Skin epidermis (tissue), 12 donors: Measurements from ENCODE around the gene KCNH3.
"Not testable (repeated sequence)": the region's sequence is repeated elsewhere in the genome, so short reads cannot be mapped to it uniquely, and the experiment has no call there.

Experiments
- H3K27ac ChIP-seq, 21 experiments: fragments of 200-600 bp; sonication (generic) in 11 of 21; one replicate each; pipeline ENCODE4 v1.5.0; 2020; ENCODE audit warnings: mild to moderate bottlenecking in 3 of 21, inconsistent platforms in 2 of 21, moderate library complexity in 2 of 21
- H3K4me3 ChIP-seq, 7 experiments: fragments of 200-600 bp; sonication (generic) in 2 of 7; one replicate each; pipeline ENCODE4 v1.5.0; 2020; ENCODE audit warnings: inconsistent platforms in 2 of 7, mild to moderate bottlenecking in 2 of 7, moderate library complexity in 1 of 7

Gene KCNH3, protein sequence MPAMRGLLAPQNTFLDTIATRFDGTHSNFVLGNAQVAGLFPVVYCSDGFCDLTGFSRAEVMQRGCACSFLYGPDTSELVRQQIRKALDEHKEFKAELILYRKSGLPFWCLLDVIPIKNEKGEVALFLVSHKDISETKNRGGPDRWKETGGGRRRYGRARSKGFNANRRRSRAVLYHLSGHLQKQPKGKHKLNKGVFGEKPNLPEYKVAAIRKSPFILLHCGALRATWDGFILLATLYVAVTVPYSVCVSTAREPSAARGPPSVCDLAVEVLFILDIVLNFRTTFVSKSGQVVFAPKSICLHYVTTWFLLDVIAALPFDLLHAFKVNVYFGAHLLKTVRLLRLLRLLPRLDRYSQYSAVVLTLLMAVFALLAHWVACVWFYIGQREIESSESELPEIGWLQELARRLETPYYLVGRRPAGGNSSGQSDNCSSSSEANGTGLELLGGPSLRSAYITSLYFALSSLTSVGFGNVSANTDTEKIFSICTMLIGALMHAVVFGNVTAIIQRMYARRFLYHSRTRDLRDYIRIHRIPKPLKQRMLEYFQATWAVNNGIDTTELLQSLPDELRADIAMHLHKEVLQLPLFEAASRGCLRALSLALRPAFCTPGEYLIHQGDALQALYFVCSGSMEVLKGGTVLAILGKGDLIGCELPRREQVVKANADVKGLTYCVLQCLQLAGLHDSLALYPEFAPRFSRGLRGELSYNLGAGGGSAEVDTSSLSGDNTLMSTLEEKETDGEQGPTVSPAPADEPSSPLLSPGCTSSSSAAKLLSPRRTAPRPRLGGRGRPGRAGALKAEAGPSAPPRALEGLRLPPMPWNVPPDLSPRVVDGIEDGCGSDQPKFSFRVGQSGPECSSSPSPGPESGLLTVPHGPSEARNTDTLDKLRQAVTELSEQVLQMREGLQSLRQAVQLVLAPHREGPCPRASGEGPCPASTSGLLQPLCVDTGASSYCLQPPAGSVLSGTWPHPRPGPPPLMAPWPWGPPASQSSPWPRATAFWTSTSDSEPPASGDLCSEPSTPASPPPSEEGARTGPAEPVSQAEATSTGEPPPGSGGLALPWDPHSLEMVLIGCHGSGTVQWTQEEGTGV

DNA sequence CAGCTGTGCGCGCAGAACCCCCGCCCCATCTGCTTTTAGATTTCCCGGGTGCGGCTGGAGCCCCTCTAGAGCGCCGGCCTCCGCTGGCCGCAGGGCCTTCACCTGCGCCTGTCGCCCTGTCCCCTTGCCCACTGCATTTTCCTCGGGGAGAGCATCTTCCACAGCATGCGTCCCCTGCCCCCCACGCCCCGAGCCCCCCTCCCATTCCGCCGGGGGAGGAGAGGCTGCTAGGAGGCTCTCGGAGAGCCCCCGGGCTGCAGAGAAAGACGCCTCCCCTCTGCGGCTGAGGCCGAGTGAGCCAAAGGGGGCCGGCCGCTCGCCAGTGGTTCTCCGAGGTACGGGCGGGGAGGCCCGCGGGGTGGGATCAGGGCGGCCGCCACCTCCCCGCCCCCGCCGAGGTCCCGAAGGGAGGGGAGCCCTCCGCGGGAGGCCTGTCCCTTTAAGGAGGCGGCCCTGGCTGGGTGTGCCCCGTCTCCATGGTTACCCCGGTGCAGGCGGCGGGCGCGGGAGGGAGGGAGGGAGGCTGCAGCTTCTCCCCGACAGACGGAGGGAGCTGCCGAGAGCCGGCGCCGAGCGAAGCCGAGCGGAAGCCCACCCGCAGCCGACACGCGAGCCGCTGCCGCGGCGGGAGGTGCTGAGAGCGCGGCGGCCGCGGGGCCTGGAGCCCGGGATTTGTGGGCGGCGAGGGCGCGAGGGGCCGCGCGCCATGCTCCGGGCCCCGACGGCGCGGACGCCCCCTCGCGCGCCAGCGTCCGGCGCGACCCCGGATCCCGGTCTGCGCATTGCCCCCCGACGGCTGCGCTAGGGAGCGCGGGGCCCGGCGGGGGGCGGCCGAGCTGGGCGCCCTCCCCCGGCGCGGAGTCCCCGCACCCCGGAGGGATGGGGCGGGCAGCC is at the start of gene KCNH3:
Gene KCNH3, plus strand, starts transcription at position 521 of the 894 bp plus-strand sequence. CDS start 387 bp downstream, outside the sequence.
- H3K27ac ChIP-seq, result peak within 1 kb of the TSS in 1 of 21 experiments; percentile 37

DNA sequence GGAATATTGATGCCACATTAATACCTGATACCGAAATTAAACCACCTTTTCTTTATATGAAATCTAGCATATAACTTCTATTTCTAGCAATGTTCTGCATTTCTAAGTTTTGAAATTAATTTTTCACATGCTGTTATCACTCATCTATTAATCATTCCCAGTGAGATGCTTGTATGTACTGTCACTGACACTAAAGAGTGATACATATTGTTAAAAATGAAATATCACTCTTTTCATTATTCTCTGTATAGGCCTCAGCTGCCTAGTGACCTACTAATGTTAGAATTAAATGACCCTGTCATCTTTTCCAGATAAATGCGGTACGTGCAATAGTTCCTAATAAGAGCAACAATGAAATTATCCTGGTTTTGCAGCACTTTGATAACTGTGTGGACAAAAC is 49.7 kb upstream of the KCNH3 start:
- no peak overlapping the region for H3K4me3 ChIP-seq
- no peak overlapping the region for H3K27ac ChIP-seq

More for the DNA sequence above, at the start of gene KCNH3:
- H3K4me3 ChIP-seq, result peak within 1 kb of the TSS; percentile 25 to 46 (median 41)

DNA sequence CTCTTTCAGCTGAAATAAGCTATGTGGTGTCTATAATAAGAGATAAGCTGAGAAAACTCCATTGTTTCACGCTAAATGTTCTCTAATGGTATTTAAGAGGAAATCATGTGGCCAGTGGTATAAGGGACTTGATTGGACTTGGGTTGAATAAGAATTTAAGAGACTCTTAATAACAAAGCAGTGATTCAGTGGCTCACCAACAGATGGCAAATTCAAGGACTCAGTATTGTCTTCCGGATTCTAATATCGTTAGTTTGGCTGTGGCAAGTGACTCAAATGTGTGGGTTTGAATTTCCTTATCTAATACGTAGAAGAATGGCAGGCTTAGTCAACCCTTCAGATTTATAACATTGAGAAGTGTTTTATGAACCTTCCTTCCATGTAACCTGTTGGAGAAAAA is 49.1 kb upstream of the KCNH3 start:
- H3K4me3 ChIP-seq, result no peak overlapping the region
- no peak overlapping the region for H3K27ac ChIP-seq

GRCh38 chr12:49491823-49492222 is 47.0 kb upstream of the KCNH3 start:
- H3K27ac ChIP-seq, result no peak overlapping the region

DNA sequence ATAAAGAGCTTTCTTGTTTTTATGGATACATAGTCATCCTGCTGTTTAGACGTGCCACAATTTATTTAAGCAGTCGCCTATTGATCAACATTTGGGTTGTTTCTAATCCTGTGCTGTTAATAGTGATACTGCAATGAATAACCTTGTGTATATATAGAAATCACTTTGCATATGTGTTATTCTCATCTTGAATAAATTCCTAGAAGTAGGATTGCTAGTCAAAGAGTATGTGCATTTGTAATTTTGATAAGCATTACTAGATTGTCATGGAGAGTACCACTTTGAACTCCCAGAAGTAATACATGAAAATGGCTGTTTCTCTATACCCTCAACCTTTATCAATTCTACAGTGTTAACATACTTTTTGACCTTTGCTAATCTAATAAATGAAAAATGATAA is 44.9 kb upstream of the KCNH3 start:
- H3K4me3 ChIP-seq, result no peak overlapping the region
- no peak overlapping the region for H3K27ac ChIP-seq

More at GRCh38 chr12:49491823-49492222, 47.0 kb upstream of the KCNH3 start:
- H3K4me3 ChIP-seq, result no peak overlapping the region

DNA sequence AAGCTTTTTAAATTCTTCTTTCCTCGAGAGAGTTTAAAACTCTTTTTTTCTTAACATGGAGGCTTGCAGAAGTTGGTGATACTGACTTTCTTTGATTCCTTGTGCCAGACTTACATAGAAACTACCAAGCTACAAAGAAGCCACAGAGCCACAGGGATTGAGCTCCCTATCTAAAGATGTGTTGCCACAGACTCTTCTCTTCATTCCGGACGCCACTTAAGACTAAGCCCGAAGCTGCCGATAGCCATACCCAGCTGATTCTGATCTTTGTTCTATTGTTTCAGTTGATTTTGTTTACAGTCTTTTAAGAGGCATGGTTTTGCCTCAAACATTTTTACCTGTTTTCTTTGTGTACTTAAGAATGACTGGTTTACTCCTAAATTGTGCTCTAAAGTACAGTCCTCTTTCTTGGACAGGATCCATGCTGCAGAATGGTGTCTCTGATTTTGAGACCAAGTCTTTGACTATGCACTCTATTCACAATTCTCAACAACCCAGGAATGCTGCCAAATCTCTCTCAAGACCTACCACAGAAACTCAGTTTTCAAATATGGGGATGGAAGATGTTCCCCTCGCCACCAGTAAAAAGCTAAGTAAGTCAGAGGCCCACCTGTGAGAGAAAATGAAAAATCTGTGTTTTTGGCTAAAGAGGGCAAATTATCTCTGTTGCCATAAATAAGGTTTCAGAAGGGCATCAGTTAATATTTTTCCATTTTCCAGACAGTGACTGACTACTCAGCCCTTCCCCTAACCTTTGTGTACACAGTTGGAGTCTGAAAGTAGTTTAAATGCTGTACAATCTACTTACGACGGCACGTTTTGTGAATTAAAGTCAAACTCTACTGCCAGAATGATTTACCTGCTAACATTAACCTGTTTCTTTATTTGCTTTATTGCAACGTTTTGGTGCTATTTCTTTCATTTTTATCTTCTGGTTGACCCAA is 42.1 kb upstream of the KCNH3 start:
- Histone ChIP-seq H3K27ac (no peak overlapping the region), H3K4me3 (no peak overlapping the region)

GRCh38 chr12:49501895-49502294 is 36.9 kb upstream of the KCNH3 start:
- H3K27ac ChIP-seq, result no peak overlapping the region
- H3K4me3 ChIP-seq, result no peak overlapping the region

DNA sequence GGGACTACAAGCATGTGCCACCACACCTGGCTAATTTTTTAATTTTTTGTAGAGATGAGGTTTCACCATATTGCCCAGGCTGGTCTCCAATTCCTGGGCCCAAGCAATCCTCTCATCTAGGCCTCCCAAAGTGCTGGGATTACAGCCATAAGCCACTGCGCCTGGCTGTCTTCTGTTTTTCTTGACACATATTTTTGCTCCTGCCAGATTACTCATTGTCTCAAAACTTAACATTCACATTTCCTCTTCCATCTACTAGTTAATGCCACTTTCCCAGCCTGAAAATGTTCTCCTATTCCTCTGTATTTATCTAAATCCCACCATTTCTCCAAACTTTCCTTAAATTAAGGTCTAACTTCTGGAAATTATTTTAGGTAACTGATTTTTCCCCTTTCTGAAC is 36.2 kb upstream of the KCNH3 start:
- Histone ChIP-seq H3K27ac (no peak overlapping the region), H3K4me3 (no peak overlapping the region)

DNA sequence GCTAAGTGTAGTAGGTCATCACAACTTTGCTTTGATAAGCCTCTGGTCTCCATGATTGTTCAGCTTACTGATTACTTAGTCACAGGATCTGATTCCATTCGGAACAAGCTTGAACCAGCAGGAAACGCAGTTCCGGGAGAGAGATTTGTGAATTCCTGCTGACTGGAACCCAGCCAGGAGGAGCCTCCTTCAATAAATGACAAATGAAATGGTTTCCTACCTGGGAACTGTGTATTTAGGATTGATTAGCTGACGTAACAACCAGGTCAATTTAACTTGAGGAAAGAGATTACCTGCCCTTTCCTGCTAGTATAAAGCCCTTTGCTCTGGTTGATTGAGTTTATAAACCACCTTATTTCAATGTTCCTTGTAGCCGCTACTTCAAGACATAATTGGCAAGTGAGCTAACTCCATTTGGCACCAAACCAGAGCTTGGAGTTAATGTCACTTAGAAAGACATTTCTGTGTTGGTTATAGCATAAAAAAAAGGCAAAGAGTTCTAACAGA is 35.1 kb upstream of the KCNH3 start:
- peak overlapping the region in 2 of 21 experiments; percentile 2 to 15 for H3K27ac ChIP-seq

DNA sequence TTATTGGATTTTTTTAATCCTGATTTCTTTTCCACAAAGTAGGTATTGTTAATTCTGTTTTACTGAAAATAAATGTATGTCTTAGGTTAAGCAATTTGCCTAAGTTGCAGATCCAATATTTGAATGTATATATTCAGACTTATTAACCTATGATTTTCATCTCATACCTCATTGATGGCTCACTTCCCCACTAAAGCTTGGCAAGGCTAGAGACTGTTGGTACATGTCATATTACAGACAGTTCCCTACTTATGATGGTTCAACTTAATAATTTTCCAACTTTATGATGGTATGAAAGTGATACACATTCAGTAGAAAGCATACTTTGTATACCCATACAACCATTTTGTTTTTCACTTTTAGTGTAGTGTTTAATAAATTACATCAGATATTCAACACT is 33.2 kb upstream of the KCNH3 start:
- H3K4me3 ChIP-seq, result no peak overlapping the region

More for the DNA sequence above, 35.1 kb upstream of the KCNH3 start:
- H3K4me3 ChIP-seq, result no peak overlapping the region

DNA sequence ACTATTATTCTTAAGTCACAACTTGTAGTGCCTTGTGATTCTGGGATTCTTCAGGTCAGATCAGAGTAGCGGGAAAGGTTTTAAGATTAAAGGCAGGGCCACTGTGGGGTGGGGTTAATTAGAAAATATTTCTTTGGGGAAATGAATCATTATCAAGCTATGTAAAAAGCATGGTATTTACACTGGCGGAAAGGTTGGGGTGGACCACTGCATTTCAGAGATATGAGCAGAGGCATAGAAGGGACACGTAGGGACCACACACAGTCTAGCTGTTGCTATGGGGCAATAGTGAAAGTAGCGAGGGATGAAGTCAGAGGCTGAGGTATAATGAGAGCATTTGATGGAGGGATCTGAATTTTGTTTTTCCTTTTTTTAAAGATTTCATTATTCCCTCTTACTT is 31.7 kb upstream of the KCNH3 start:
- H3K4me3 ChIP-seq, result no peak overlapping the region
- H3K27ac ChIP-seq, result no peak overlapping the region

More for the DNA sequence above, 33.2 kb upstream of the KCNH3 start:
- H3K27ac ChIP-seq, result no peak overlapping the region

DNA sequence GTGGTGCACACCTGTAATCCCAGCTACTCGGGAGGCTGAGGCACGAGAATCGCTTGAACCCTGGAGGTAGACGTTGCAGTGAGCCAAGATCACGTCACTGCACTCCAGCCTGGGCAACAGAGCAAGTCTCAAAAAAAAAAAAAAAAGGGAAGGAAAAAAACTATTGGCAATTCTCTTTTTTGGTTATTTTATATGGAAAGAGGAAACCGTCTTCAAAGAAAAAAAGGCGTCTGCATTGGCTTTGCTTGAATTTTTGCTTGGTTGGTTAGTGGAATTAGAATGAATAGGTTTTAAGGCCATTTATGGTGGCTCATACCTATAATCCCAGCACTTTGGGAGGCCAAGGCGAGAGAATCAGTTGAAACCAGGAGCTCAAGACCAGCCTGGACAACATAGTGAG is 29.1 kb upstream of the KCNH3 start:
- H3K4me3 ChIP-seq, result not testable (repeated sequence)

GRCh38 chr12:49511410-49511809 is 27.4 kb upstream of the KCNH3 start:
- Histone ChIP-seq H3K27ac (no peak overlapping the region), H3K4me3 (no peak overlapping the region)

More for the DNA sequence above, 29.1 kb upstream of the KCNH3 start:
- not testable (repeated sequence) for H3K27ac ChIP-seq

GRCh38 chr12:49512546-49512945 is 26.3 kb upstream of the KCNH3 start:
- Histone ChIP-seq H3K4me3 (no peak overlapping the region), H3K27ac (no peak overlapping the region)

DNA sequence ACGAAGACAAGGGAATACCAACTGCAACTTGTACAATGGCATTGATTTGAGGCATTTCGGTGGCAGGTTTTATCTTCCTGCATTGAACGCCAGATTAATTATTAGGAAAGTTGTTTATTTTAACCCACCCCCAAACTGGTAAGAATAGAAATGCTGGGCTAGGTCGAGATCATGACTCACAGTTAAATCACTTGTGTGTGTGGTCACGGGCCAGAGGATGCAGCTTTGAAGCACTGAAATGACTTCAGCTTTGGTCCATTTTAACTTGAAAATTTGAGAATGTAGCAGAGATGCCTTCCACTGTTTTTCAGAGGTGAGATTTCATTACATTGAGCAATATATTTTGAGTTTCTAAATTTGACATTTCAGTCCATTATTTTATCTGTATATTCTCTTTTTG is 23.6 kb upstream of the KCNH3 start:
- H3K27ac ChIP-seq, result no peak overlapping the region
- H3K4me3 ChIP-seq, result no peak overlapping the region

DNA sequence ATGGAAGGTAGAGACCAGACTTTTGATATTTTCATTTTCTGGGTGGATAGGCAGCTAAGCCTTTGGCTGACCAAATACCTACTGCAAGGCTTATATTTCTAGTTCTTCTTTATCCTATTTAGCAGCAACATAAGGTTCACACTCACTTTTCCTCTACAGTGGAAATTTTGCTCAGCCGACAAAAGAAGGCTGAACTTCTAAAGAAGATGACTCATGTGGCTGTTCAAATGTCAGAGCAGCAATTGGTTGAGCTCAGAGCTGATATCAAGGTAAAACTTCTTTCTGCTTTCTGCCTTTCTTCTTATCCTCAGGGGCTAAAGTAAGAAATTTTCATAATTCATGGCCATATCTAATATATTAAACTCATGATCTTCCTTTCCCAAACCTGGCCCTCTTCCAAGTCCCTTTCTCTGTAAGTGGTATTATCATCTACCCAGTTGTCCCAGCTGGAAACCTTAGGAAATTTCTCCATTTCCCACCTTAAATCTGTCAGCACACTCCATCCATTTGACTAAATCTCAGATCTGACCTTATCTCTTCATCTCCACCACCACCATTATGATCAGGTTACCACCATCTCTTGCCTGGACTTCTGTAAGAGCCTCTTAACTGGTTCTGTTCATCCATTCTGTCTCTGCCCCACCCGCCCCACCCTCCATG is 19.8 kb upstream of the KCNH3 start:
- Histone ChIP-seq H3K27ac (no peak overlapping the region), H3K4me3 (no peak overlapping the region)

- Histone ChIP-seq H3K27ac (no peak overlapping the region), H3K4me3 (no peak overlapping the region)
Observed at GRCh38 chr12:49519574-49519936, 19.3 kb upstream of the KCNH3 start.

DNA sequence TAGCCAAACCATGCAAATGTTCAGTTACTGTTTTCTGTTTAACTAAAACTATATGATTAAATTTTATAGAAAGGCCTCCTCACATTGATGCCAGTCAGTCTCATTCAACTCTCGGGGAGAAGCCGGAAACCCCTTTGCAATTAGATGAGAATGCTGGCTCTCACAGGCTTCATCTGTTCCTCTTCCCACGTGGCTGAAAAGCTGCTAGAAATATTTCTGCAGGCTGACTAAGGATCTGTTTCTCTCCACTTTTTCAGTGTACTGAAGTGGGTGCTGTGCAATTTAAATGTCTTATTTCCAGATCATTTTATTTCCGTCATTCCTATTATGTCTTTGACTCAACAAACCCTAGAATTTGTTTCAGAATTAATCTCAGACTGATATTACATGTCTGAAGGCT is 17.4 kb upstream of the KCNH3 start:
- no peak overlapping the region for H3K27ac ChIP-seq
- no peak overlapping the region for H3K4me3 ChIP-seq
